Measurements from ENCODE around the gene AVL9.
"Not testable (repeated sequence)": the region's sequence is repeated elsewhere in the genome, so short reads cannot be mapped to it uniquely, and the experiment has no call there.

Gene AVL9

DNA sequence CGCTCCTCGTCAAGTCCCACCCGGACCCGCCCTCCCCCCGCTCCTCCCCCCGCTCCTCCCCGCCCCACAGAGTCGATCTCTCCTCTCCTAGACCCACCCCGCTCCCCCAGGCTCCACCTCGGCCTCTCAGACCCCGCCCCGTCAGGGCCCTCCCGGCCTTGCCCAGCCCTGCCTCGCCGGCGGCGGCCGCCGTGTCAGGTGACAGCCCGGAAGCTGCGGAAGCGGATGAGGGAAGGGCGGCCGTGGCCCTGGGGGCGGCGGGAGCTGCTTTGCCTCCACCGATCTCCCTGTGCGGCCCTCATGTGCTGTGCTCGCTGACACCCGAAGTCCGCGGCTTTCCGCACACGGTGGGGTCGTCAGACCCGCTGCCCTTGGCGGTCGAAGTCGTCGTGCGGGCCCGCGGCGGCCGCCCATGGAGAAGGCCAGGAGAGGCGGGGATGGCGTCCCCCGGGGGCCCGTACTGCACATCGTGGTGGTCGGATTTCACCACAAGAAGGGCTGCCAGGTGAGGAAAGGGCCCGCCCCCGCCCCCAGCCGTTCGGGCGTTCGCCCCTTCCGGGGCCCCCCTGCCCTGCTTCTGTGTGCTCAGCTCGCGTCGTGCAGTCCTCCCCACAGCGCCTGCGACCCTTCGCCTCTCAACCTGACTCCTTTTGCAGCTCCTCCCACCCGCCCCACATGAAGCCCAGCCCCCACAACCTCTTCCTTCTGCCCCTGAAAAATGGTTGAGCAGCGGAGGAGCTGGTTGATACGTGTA, at the start of gene AVL9:
Gene AVL9 (plus strand): TSS at position 192 of the 754 bp plus-strand sequence. CDS start 221 bp downstream, at position 413.
- DNase-seq: peak; percentile 97

DNA sequence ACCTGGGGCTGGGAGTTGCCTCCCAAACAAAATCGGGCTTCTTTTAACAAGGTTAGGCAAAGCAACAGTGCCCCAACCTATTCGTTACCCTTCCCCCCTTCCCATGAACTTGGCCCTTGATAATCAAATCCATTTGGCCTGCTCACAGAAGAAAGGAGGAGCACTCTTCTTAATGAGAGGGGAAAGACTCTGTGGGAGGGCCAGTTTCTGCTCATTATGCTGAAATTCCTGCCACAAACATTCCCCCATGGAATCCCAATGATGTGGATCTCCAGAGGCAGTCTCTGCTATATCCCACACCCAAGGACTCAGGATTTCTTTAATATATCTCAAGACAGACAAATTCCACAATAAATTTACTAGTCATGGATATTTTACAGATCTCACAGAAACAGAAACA, 48.1 kb upstream of the AVL9 start:
- no peak for DNase-seq

DNA sequence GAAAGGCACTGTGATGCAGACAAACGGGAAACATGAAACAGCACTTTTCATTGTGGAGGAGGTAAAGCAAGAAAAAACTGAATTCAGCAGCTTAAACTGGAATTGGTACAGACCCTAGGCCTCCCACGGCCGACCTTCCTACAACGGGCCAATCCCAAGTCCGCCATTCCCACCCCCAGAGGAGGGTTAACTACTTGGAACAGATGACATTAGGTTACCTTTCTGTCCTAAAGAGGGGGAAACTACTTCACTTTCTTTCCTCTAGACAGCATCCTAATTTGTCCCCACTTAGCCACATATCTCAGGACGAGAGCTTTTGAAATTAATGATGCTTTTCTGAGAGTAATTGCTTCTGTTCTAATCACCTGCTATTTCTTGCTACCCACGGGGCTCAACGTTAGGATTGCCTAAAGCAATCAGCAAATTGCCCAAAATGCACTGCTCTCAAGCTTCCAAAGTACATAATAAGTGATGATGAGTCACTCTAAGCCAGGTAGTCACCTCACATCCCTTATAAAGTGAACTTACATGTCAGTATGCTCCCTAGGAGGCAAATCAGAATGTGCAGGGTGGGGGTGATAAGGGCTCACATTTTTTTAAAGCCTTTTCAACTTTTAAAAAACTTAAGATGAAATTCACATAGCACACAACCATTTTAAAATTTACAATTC, 41.8 kb upstream of the AVL9 start:
- DNase-seq: no peak

DNA sequence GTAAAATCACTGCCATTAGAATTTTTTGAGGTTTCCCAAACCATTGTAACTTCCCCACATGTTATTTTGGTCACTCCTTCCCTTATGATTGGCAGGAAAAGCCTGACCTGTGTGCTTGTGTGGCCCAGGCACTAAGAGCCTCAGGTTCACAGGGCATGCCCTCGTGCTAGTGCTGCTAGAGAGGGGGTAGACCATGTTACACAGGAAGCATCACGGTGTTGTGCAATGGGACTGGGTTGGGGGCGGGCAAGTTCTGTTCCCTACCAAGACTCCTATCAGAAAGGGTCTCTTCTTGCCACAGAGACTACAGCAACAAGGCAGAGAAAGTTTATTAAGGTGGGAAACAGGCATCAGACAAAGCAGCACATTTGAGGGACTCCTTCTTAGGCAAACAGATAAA, 37.3 kb upstream of the AVL9 start:
- DNase-seq: no peak

DNA sequence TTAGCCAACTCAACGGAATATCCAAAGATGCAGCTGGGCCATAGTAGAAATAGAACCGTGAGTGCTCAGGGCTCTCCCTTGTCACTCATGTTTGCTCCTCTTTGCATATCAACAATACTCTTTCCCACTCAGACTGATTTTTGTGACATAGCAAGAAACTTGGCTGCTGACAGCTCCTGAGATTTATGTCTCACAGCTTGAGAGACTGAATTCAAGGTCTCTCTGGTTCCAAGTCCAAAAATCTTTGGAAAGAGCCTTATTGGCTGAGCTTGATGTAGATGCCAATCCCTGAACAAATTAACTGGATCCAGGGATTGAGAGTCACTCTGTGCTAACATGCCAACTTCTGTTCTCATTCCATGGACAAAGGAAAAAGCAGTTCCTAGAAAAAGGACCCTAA, 35.5 kb upstream of the AVL9 start:
- no peak for DNase-seq

DNA sequence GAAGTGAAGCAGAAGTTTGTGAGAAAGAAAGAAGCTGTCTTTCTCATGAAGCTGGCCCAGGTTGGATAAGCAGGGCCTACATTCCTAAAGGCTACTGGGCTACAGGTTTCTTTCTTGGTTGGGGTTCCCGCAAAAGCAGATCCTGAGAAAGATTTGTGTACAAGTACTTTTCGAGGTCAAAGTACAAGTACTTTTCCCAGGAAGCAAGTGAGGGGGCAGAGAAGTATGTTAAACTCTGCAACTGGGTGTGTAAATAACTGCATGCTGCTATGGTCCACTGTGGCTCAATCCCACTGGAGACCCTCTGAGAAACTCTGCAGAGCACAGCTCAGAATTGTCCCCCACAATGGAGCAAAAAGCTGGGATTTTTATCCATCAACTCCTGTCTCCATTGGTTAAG, 33.8 kb upstream of the AVL9 start:
- DNase-seq: no peak

DNA sequence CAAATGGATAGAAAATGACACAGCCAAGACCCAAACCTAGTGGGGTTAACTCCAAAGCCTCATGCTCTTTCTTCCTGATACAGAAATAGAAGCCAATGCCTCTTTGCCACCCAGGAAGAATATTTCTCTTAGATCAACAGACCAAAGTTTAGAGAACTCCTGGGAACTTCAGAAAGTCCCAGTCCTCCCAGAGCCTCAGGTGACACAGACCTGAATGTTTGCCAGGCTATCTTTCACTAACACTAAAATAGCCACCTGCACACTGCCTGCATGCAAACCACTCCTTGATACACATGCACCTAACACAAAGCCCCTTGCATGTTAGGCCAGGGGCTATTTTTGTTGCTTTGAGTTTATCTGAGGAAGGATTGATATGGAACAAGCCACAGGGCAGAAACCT, 32.8 kb upstream of the AVL9 start:
- no peak for DNase-seq

DNA sequence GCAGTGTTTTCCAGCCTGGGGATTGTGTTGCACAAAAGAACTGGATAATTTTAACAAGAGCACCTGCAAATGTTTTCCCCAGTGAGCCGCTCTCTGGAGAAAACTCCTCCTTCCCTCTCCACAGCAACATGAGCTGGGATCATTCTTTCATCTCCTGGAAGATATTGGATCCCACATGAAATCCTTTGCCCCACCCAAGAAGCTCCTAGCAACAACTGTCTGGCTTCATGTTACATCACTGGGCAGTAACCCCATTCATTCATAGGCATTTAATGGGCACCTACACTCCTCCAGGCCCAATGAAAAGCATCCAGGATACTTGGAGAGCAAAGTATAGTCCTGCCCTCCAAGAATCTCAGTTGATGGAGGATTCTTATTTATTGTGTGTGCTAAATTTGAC, 32.3 kb upstream of the AVL9 start:
- no peak for DNase-seq

DNA sequence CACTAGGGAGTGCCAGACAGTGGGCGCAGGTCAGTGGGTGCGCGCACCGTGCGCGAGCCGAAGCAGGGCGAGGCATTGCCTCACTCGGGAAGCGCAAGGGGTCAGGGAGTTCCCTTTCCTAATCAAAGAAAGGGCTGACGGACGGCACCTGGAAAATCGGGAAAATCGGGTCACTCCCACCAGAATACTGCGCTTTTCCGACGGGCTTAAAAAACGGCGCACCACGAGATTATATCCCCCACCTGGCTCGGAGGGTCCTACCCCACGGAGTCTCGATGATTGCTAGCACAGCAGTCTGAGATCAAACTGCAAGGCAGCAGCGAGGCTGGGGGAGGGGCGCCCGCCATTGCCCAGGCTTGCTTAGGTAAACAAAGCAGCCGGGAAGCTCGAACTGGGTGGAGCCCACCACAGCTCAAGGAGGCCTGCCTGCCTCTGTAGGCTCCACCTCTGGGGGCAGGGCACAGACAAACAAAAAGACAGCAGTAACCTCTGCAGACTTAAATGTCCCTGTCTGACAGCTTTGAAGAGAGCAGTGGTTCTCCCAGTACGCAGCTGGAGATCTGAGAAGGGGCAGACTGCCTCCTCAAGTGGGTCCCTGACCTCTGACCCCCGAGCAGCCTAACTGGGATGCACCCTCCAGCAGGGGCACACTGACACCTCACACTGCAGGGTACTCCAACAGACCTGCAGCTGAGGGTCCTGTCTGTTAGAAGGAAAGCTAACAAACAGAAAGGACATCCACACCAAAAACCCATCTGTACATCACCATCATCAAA, 30.5 kb upstream of the AVL9 start:
- not testable (repeated sequence) for DNase-seq

DNA sequence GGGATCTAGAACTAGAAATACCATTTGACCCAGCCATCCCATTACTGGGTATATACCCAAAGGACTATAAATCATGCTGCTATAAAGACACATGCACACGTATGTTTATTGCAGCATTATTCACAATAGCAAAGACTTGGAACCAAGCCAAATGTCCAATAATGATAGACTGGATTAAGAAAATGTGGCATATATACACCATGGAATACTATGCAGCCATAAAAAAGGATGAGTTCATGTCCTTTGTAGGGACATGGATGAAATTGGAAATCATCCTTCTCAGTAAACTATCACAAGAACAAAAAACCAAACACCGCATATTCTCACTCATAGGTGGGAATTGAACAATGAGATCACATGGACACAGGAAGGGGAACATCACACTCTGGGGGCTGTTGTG, 25.3 kb upstream of the AVL9 start:
- DNase-seq: not testable (repeated sequence)

DNA sequence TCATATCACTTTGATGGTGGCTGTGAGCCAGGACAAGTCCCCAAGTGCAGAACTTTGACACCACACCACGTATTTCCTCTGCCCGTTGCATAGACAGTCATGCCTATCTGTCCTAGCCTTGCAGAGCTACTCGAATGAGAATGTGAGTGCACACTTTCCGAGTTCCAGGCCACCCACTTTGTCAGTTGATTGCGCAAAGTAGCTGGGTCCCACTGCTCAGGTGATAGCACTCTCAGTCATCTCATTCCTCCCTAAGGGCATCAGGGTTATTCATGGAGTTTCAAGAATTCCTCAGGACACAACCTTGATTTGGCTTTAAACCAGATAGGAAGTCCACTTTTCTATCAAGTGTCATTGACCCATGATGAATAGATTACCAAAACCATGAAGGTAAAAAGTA, 24.4 kb upstream of the AVL9 start:
- no peak for DNase-seq

DNA sequence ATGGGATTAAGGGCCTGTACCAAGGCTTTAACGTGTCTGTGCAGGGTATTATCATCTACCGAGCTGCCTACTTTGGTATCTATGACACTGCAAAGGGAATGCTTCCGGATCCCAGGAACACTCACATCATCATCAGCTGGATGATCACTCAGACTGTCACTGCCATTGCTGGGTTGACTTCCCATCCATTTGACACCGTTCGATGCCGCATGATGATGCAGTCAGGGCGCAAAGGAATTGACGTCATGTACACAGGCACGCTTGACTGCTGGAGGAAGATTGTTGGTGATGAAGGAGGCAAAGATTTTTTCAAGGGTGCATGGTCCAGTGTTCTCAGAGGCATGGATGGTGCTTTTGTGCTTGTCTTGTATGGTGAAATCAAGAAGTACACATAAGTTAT, 23.3 kb upstream of the AVL9 start:
- DNase-seq: no peak

DNA sequence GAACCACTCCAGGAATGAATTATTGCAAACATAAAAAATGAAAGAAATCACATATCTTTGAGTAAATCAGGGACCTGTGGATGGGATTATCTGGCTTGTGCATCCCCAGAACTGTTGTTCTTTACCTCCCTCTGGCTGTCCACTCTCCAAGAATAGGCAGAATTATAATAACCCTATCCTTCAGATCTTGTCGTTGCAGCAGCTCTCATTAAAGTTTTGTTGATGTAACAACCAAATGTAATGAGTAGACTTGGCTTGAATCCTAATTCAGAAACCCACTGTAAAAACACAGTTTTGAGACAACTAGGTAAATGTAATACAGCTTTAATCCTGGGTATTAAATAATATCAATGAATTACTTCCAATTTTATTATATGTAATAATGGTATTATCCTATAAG, 21.3 kb upstream of the AVL9 start:
- DNase-seq: no peak

DNA sequence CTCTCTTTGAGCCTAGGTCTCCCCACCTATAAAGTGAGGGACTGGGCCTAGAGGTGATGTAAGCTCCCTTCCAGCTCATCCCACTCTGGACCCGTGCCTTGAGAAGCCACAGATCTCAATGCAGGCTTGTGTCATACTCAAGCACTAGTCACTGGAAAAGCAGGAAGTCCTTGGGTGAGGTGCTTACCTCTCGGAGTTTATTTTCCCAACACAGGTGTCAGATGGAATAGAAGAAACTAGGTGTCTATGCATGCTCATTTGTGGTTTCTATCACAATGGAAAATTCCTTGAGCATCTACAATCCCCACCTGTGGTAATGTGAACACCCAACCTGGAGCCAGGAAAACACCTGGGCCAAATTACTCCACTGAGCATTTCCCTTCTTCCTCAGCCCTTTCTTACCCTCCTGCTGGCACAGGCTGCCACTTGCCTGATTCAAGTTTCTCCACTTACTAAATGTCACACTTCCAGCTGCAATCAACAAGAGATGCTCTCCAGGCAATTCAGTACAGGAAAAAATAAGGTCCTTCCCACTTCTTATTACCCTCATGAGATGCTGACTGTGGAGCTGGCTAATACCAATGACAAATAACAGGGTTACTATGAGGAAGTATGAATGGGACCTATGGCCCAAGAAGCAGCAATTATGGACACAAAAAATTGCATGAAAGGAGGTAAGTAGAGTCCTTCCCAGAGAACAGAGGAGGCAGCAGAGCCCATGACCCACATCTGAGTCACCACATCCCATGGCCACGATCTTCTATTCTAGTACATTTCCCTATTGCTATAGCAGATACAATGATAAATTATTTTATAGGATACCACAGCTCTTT, 18.3 kb upstream of the AVL9 start:
- DNase-seq: no peak

DNA sequence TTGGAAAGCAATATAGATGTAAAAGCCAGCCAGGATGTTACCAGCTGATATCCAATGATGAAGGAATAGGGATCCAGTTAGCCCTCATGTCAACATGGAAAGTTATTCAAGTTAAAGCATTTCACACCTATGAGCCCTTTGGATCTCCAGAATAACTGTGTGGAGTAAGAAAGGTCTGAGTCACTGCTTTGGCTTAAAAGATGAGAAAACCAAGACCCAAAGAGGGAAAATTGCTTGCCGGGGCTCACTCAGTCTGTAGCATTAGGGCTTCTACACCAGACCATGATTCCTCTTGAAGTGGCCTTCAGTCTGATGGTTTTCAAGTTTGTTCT, 17.7 kb upstream of the AVL9 start:
- no peak for DNase-seq

DNA sequence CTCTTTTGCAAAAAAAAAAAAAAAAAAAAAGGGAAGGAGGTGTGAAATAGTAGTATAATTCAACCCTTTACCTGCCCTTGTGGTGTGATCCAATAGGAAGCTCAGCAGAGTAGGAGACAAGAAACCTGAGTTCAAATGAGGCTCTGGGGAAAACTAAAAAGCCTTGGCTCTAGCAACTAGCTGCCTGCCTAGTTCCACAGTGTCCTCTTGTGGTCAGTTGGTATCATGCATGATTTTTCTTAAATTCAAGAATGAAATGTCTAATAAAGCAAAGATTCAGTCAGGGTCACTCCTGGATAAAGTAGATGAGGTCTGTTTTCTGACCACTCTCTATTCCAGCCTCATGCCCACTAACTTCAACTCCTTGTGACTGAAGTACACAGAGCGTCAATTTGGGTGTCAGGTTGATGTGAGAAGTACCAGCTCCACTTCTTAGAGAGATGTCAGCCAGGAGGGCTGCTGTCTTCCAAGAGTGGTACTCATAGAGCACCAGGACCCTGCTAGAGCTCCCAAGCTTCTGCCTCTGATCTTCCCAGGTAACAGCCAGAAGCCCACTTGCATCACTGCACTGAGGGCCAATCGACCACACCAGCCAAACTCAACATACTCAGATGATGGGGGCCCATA, 15.6 kb upstream of the AVL9 start:
- DNase-seq: no peak

DNA sequence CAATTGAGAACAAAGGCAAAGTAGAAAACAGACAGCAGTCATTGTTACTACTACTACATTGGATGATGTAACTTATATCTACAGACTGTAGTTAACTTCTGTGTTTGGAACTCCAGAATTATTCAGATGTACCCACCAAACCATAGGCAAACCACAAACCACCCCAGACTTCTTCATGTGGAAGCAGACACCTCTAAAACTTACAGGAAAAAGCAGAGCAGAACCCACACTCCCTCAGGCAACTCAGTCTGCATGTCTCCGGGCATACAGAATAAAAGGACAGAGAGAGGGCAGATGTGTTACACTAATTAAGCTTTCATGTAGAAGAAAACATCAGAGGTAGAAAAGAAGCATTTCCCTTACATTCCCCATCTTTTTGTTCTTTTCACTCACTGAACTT, 14.1 kb upstream of the AVL9 start:
- DNase-seq: no peak

DNA sequence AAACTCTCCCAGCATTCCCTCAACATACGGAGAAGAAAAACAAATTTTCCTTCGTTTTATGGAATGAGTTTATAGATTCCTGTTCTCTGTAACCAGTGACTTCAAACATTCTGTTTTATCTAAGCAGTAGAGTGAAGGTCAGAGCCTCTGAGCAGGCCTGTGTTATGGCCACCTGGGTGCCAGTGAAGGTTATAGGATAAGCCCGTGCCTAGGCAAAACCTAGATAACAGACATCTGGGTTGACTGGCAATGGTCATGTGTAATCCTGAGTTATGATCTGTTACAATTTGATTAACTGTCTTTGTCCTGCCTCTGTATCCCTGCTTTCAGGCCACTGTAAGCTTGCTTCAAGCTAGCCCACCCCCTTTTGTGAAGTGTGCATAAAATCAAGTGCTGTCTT, 13.4 kb upstream of the AVL9 start:
- DNase-seq: no peak

DNA sequence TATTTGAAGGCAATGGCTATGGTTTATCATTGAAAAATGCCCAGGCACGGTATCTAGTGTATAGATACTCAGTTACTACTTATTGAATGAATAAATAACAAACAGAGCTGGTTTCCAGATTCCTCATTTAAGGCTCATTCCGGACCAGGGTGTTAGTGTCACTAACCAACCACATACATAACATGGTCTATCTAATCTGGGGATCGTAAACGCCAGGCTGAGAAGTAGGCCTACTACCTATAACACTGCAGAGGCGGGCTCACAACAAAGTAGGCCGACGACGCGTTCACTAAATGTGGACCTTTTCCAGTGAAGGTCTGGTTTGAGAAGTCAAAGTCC, 5.5 kb upstream of the AVL9 start:
- DNase-seq: no peak

DNA sequence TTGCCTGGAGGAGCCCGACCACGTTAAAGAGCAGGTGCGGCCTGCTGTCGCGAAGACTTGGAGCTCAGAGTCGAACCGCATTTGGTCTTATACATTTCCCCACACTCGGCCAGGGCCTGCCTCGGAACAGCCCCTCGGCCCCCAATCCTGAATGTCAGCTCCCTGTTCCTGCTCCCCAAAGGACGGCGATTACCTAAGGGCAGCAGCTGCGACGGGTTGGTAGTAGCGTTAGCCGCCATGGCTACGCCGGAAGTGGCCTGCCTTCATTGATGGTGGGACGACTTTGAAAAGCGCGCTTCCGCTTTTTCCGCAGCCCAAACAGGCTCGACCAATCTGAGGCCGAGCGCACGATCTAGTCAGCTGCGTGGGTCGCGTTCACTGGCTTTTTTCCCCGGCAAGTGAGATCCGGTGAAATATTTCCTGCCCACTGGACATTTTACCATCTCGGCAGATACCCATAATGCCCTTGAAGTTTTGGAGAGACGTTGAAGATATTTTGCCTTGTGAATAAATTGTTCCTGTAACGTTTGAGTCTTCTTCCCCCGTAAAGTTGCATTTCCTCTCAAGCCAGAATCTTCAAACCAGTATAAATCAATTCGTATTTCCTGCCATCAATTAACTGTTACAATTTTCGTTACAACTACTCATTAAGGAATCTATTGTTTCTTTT, 5.0 kb upstream of the AVL9 start, which contains the start of gene LSM5:
Gene LSM5 (minus strand): TSS at position 254 of the 670 bp plus-strand sequence. CDS start 15 bp downstream, at position 239.
- peak; percentile 89 for DNase-seq

DNA sequence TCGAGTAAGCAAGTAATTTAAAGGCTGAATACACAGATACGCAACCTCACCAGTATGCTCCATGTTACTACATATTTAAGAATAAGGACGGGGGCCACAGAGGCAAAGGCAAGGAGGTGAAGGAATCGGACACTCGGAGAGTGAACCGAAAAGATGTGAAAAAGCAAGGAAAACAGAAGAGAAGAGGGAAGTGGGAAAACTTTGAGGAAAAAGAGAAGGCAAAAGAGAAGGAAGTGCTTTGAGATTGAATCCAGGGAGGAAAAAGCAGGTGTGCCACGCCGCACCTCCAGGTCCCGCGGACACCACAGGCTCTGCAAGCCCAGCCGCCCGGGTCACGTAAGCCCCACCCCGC, 367 bp upstream of the AVL9 start:
- no peak for DNase-seq
